Nucleus accumbens (tissue), 56 donors: ENCODE measurements around the gene LRRC71.

Source experiments
- DNase-seq, 56 donors: peaks; one replicate each; lab custom pipeline; 2025; lab: John Stamatoyannopoulos, UW

The LRRC71 gene

GRCh38 chr1:156973417-156973816 is 53.0 kb downstream of the LRRC71 start:
- no peak for DNase-seq

- no peak for DNase-seq
These were observed 54.7 kb downstream of the LRRC71 start for GRCh38 chr1:156975084-156975483.

DNA sequence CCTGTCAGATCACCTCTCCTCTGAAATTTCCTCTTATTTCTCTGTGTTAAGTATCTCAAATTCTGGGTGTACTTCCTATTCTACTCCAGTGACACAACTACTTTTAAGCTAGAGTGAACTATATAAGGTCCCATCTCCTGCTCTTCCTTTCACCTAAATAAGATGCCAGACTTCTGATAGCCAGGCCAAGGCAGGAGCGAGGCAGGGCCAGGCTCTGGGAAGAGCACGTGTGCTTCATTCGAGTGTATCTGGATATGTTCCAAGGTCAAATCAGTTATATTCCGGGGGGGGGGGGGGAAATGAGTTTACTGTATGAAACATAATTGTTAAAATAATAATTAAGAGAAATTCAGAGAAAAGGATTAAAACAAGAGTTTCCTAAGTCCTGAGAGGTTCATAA is 60.1 kb downstream of the LRRC71 start:
- DNase-seq = no peak
